ENCODE measurements around the gene RANBP10. TPM values are rescaled to one million over a fixed set of nuclear protein-coding genes. Genes with fewer than 3 reads are reported as not detected.

RANBP10 gene
- total and polyA plus RNA-seq, 2 of the 8 experiments (the other 6 are each of a cell fraction or from before 2014, with no cell fraction given), result 14.2 to 16.8 TPM

DNA sequence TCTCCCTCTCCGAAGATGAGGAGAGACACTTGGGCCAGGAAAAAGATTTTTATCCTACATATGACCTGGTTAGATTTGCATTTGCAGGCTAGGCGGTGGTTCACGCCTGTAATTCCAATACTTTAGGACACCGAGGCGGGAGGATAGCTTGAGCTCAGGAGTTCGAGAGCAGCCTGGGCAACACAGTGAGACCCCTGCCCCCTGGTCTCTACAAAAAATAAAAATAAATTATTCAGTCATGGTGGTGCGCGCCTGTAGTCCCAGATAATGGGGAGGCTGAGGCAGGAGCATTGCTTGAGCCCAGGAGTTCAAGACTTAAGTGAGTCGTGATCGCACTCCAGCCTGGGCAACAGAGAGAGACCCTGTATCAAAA lies 27.9 kb upstream of the RANBP10 start:
- DNase-seq (ENCODE audit: low read depth in 1 of 2, low spot score in 2 of 2), result no peak
- Histone ChIP-seq H2BK5ac (ENCODE audit: low read depth, low read length) (no peak overlapping the region), H2BK15ac (ENCODE audit: low read length) (no peak overlapping the region), H3K4me3 (ENCODE audit: extremely low read depth in 1 of 4, insufficient read depth in 2 of 4, low read depth in 3 of 4, low read length in 4 of 4) (peak overlapping the region; percentile 62 to 78 (median 74); a peak in 6 of 8 replicates), H2BK20ac (ENCODE audit: low read length) (no peak overlapping the region), H2AFZ (ENCODE audit: low read length) (peak overlapping the region; percentile 98), H3K79me1 (ENCODE audit: low read depth, low read length) (no peaks in the 10 kb centered on the region; the same call in 1 of the 2 replicates), H4K20me1 (replicated peaks in 1 of 2; ENCODE audit: control insufficient read depth in 1 of 2, insufficient read depth in 2 of 2, low read length in 2 of 2) (peaks cover 1 to 3% of the 10 kb centered on the region in 2 experiments), H3K18ac (ENCODE audit: extremely low read depth, low read length) (no peak overlapping the region), H4K8ac (ENCODE audit: extremely low read depth, insufficient read depth, low read length) (no peak overlapping the region), H2BK12ac (ENCODE audit: low read depth, low read length) (no peak overlapping the region), H3K27ac (ENCODE audit: low read depth, low read length) (no peak overlapping the region), H3K56ac (replicated peaks; ENCODE audit: insufficient read length, low read depth, low read length) (no peak overlapping the region), H3K4me2 (ENCODE audit: insufficient read depth in 1 of 2, low read depth in 2 of 2, low read length in 2 of 2) (peak overlapping the region; percentile 74 to 82), H4K91ac (replicated peaks; ENCODE audit: insufficient read length, low read length) (no peak overlapping the region), H2AK5ac (ENCODE audit: low read depth, low read length) (no peak overlapping the region), H3K9me3 (ENCODE audit: insufficient read depth in 2 of 2, low read depth in 1 of 2, low read length in 1 of 2) (no peaks in the 10 kb centered on the region), H3K9ac (replicated peaks in 1 of 4; ENCODE audit: extremely low read depth in 1 of 4, low read depth in 3 of 4, low read length in 3 of 4) (peak overlapping the region in 1 of 4 experiments; percentile 74; a peak in 2 of 7 replicates), H3K36me3 (ENCODE audit: control insufficient read depth in 2 of 4, insufficient read depth in 4 of 4, low read length in 3 of 4) (peaks cover 4 to 12% (median 7%) of the 10 kb centered on the region in 4 experiments; a peak in 7 of 8 replicates), H3K23ac (ENCODE audit: insufficient read length) (no peak overlapping the region), H3K4ac (replicated peaks; ENCODE audit: insufficient read length, low read depth, low read length) (no peak overlapping the region), H3K4me1 (replicated peaks in 1 of 4; ENCODE audit: control insufficient read depth in 3 of 4, insufficient read depth in 4 of 4, low read length in 3 of 4) (no peaks in the 10 kb centered on the region; a peak in 1 of 7 replicates), H3K27me3 (replicated peaks in 1 of 4; ENCODE audit: control insufficient read depth in 3 of 4, extremely low read depth in 1 of 4, insufficient read depth in 3 of 4, low read length in 3 of 4) (no peaks in the 10 kb centered on the region), H2BK120ac (replicated peaks; ENCODE audit: low read depth, low read length) (no peak overlapping the region), H4K5ac (ENCODE audit: insufficient read length, low read depth, low read length) (no peak overlapping the region), H3K23me2 (ENCODE audit: low read depth, low read length) (peaks cover 5% of the 10 kb centered on the region), H3K79me2 (ENCODE audit: control insufficient read depth in 1 of 2, insufficient read depth in 2 of 2, low read length in 2 of 2) (peaks cover 0 to 5% of the 10 kb centered on the region in 2 experiments; a peak in 1 of 4 replicates), H3K14ac (ENCODE audit: insufficient read length) (no peak overlapping the region)
- ChIA-PET POLR2A (ENCODE audit: partially characterized antibody) (interaction anchor here (1.0 to 2.7 kb wide), 10 partner anchors 9 to 101 kb away, joined by 3 to 8 read pairs (median 6); partner anchors contain the start of genes EDC4, NUTF2 and TSNAXIP1), CTCF (ENCODE audit: partially characterized antibody) (interaction anchor here (1.0 to 11.6 kb wide), 6 partner anchors 9 to 313 kb away, joined by 3 to 100 read pairs (median 4); partner anchors contain the start of gene LCAT)
- FAIRE-seq, result no peak
- TF ChIP-seq KDM1A (IDR thresholded peaks at IDR 0.05; ENCODE audit: borderline replicate concordance, low read length) (peak; percentile 74; the same call in 1 of the 2 replicates), SIX5 (IDR thresholded peaks at IDR 0.05; ENCODE audit: low read depth, low read length) (no peak)
- 96% methylated on average over 10 of the region's 10 CpGs; no CpG with 5 or more reads in 1 of the 2 experiments for WGBS, 2 experiments (ENCODE audit: extremely low coverage in 1 of 2, insufficient coverage in 1 of 2, insufficient read length in 1 of 2, insufficient replicate concordance in 2 of 2, low coverage in 1 of 2, low lambda C conversion rate in 2 of 2, missing lambda C conversion rate in 1 of 2)
